HepG2 (cell line): ENCODE measurements around the gene GPM6B. TPM values are rescaled to one million over a fixed set of nuclear protein-coding genes. Genes with fewer than 3 reads are reported as not detected.

Source experiments
- ATAC-seq: fragments of 200-7000 bp; cut with Tn5 transposase; 3 replicates; pipeline ENCODE4 v1.9.1; 2020; ENCODE audit warnings: mild to moderate bottlenecking, moderate library complexity
- BruUV-seq: library from RNA; stranded (reverse); fragments of 400-500 nt; replicated peaks from 2 replicates; lab custom pipeline; 2021; lab: Mats Ljungman, UMichigan
- CTCF ChIA-PET: fragments of 300-600 bp; formaldehyde crosslinking; extraction: SDS; loops from one replicate; lab custom pipeline; 2021; ENCODE audit warnings: low total read pairs, inconsistent platforms, low intra/inter-chr PET ratio; lab: Yijun Ruan, JAX
- POLR2A ChIA-PET: fragments of 350-600 bp; sonication (Branson Sonifier 250); formaldehyde crosslinking; loops from one replicate; lab custom pipeline; 2020; ENCODE audit warnings: antibody characterized with exemption, inconsistent platforms; lab: Yijun Ruan, JAX
- DNase-seq: peaks from one replicate; pipeline ENCODE4 v3.0.0-alpha.2; 2015; ENCODE audit warnings: low spot score
- FAIRE-seq: peaks from 3 replicates; lab custom pipeline; 2011; peaks lifted over from hg19 to GRCh38; lab: Jason Lieb, UNC
- H2AFZ ChIP-seq: one replicate; pipeline ENCODE4 v1.6.1; 2011; ENCODE audit warnings: low read length, inconsistent platforms
- H3K27ac ChIP-seq: fragments of 300-600 bp; 3 replicates; pipeline ENCODE4 v1.8.0; 2011; ENCODE audit warnings: mixed run types, mild to moderate bottlenecking, mixed read lengths, low read length, inconsistent platforms; ENCODE audit not compliant: insufficient read depth; ENCODE audit errors: extremely low read length
- H3K27me3 ChIP-seq, 2 experiments: fragments of 200-600 bp in 1 of 2; 2 replicates in 1 of 2; 3 replicates in 1 of 2; pipeline versions ENCODE4 v1.6.0 to v1.8.0; 2011; ENCODE audit warnings: low read length in 2 of 2, mild to moderate bottlenecking in 2 of 2, moderate library complexity in 2 of 2, inconsistent platforms in 1 of 2; ENCODE audit not compliant: insufficient read depth in 2 of 2, control insufficient read depth in 1 of 2
- H3K36me3 ChIP-seq, 2 experiments: fragments of 200-600 bp in 1 of 2; replicated peaks in 1 of 2; 2 replicates in 1 of 2; 3 replicates in 1 of 2; pipeline versions ENCODE4 v1.5.1 to v1.8.0; 2011; ENCODE audit warnings: low read length in 2 of 2, inconsistent platforms in 1 of 2; ENCODE audit not compliant: insufficient read depth in 2 of 2, control insufficient read depth in 1 of 2
- H3K4me1 ChIP-seq: 2 replicates; pipeline ENCODE4 v1.5.1; 2012; ENCODE audit warnings: low read length, inconsistent platforms; ENCODE audit not compliant: insufficient read depth
- H3K4me2 ChIP-seq: 2 replicates; pipeline ENCODE4 v1.6.0; 2011; ENCODE audit warnings: low read depth, low read length, inconsistent platforms
- H3K4me3 ChIP-seq, 3 experiments: fragments of 200-600 bp in 1 of 3; sonication (generic), shearing (Covaris generic) in 1 of 3; replicated peaks in 1 of 3; 2 replicates each; pipeline ENCODE4 v1.5.1; 2011 to 2016; ENCODE audit warnings: low read length in 3 of 3, inconsistent platforms in 2 of 3, low read depth in 2 of 3, mild to moderate bottlenecking in 2 of 3, control low read depth in 1 of 3, mixed read lengths in 1 of 3; ENCODE audit not compliant: insufficient read depth in 1 of 3
- H3K79me2 ChIP-seq: one replicate; pipeline ENCODE4 v1.6.1; 2011; ENCODE audit warnings: low read length, inconsistent platforms; ENCODE audit not compliant: insufficient read depth
- H3K9ac ChIP-seq: 2 replicates; pipeline ENCODE4 v1.6.0; 2011; ENCODE audit warnings: mild to moderate bottlenecking, low read depth, low read length, inconsistent platforms; ENCODE audit not compliant: insufficient read depth
- H3K9me3 ChIP-seq: 2 replicates; pipeline ENCODE4 v1.5.1; 2012; ENCODE audit warnings: mild to moderate bottlenecking, low read length
- H4K20me1 ChIP-seq: 2 replicates; pipeline ENCODE4 v1.6.0; 2011; ENCODE audit warnings: inconsistent platforms, mild to moderate bottlenecking, low read length, moderate library complexity; ENCODE audit not compliant: insufficient read depth
- DMTF1 ChIP-seq: sonication (generic); formaldehyde crosslinking; IDR thresholded peaks from 2 replicates; pipeline ENCODE4 v1.4.0; 2020; ENCODE audit warnings: mild to moderate bottlenecking, missing genetic modification reagents
- DR1 ChIP-seq: sonication (generic); formaldehyde crosslinking; IDR thresholded peaks from 2 replicates; pipeline ENCODE4 v1.8.0; 2021; ENCODE audit warnings: mild to moderate bottlenecking, missing genetic modification reagents, inconsistent platforms
- RFX3 ChIP-seq: IDR thresholded peaks from 2 replicates; pipeline ENCODE4 v1.6.1; 2016; ENCODE audit warnings: missing biosample characterization, missing genetic modification reagents
- TAF1 ChIP-seq: sonication (generic); formaldehyde crosslinking; IDR thresholded peaks from 2 replicates; pipeline ENCODE4 v1.4.0; 2020; ENCODE audit warnings: missing genetic modification reagents
- TOPORS ChIP-seq: sonication (generic); formaldehyde crosslinking; IDR thresholded peaks from 2 replicates; pipeline ENCODE4 v1.8.0; 2023; ENCODE audit warnings: mild to moderate bottlenecking, missing genetic modification reagents
- ZNF282 ChIP-seq: fragments of 450-650 bp; IDR thresholded peaks from 2 replicates; pipeline ENCODE4 v1.6.1; 2018; ENCODE audit not compliant: partially characterized antibody
- ZNF431 ChIP-seq: sonication (generic); formaldehyde crosslinking; IDR thresholded peaks from 2 replicates; pipeline ENCODE4 v1.9.0; 2022; ENCODE audit warnings: missing genetic modification reagents, low read depth, mild to moderate bottlenecking, borderline replicate concordance
- ZNF557 ChIP-seq: sonication (generic); formaldehyde crosslinking; IDR thresholded peaks from 2 replicates; pipeline ENCODE4 v1.4.0; 2020; ENCODE audit warnings: missing genetic modification reagents
- ZNF614 ChIP-seq: IDR thresholded peaks from 2 replicates; pipeline ENCODE4 v1.6.1; 2018; ENCODE audit warnings: missing biosample characterization, missing genetic modification reagents, inconsistent platforms, borderline replicate concordance
- WGBS: methylation state at CpG from one replicate; pipeline ENCODE4 v1.1.6; 2017; ENCODE audit warnings: low lambda C conversion rate; 5-methylcytosine and 5-hydroxymethylcytosine counted together
- in situ Hi-C: cut with HindIII; loops from 2 replicates; pipeline ENCODE4 v1.10.0; 2017; ENCODE audit warnings: low pct_unique_long_range_greater_than_20kb; ENCODE audit not compliant: extremely low pct_ligation_motif_present
- intact Hi-C: fragments of 100-400 bp; cut with micrococcal nuclease; formaldehyde crosslinking; loops from one replicate; pipeline ENCODE4 v1.10.0; 2022; ENCODE audit not compliant: unreplicated experiment
- polyA plus RNA-seq, 8 experiments: library from polyadenylated mRNA; depleted of rRNA in 3 of 8; stranded (reverse) in 7 of 8; unstranded in 1 of 8; fragments of >200 nt; fragmentation: Illumina TruSeq in 4 of 8; extraction: Trizol in 4 of 8; gene quantifications; 2 replicates each; pipeline versions ENCODE4 v1.2.1 to v1.2.3, GENCODE V29; 2011 to 2016; ENCODE audit warnings: low read depth in 4 of 8, missing spikeins in 1 of 8, mixed read lengths in 1 of 8; ENCODE audit not compliant: insufficient read depth in 1 of 8
- total RNA-seq, 5 experiments: library from RNA; depleted of rRNA; stranded (reverse); fragments of >200 nt; fragmentation: Illumina TruSeq; extraction: Trizol; gene quantifications; 2 replicates each; pipeline ENCODE4 v1.2.3, GENCODE V29; 2016; ENCODE audit warnings: low read depth in 1 of 5
- TF ChIP-seq, protein P1 (sequence below): sonication (generic); formaldehyde crosslinking; IDR thresholded peaks from 2 replicates; pipeline ENCODE4 v1.4.0; 2020; ENCODE audit warnings: missing genetic modification reagents, borderline replicate concordance

Gene GPM6B
- total and polyA plus RNA-seq, 2 of the 13 experiments (the other 11 are each of a cell fraction or from before 2014, with no cell fraction given), result not detected

DNA sequence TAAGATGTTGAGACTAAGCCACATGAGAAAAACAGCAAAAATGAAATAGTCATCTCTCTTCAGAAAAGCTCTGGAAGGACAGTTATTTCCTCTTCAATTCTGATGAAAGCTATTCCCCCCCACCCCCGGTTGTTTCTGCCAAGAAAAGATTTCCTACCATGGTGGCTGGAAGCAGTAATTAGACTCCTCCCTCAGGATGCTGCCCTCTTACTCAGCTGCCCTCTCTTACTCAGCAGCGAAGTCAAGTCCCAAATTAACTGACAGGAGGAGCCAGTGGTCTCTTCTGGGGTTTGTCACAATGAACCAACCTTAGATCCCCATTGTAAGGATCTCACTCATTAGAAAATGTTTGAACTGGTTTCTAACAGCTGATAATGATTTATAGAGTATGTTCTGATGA, 38.0 kb downstream of the GPM6B start:
- DNase-seq, result no peak
- ChIA-PET POLR2A (no interaction called here), CTCF (no interaction called here)
- H3K9ac ChIP-seq, result no peak overlapping the region
- FAIRE-seq, result no peak
- no peaks in the 10 kb centered on the region for H4K20me1 ChIP-seq
- no TSS peak for BruUV-seq
- 90% methylated on average over 2 of the region's 2 CpGs for WGBS
- no peaks in the 10 kb centered on the region for H3K36me3 ChIP-seq
- H3K4me1 ChIP-seq, result no peaks in the 10 kb centered on the region
- ATAC-seq, result no peak
- no peak for TF ChIP-seq TAF1
- TF ChIP-seq ZNF431 (CRISPR knock-in tag), result no peak
- no peak for TF ChIP-seq DR1 (CRISPR knock-in tag)
- no peak for TF ChIP-seq ZNF614
- TF ChIP-seq, protein P1, sequence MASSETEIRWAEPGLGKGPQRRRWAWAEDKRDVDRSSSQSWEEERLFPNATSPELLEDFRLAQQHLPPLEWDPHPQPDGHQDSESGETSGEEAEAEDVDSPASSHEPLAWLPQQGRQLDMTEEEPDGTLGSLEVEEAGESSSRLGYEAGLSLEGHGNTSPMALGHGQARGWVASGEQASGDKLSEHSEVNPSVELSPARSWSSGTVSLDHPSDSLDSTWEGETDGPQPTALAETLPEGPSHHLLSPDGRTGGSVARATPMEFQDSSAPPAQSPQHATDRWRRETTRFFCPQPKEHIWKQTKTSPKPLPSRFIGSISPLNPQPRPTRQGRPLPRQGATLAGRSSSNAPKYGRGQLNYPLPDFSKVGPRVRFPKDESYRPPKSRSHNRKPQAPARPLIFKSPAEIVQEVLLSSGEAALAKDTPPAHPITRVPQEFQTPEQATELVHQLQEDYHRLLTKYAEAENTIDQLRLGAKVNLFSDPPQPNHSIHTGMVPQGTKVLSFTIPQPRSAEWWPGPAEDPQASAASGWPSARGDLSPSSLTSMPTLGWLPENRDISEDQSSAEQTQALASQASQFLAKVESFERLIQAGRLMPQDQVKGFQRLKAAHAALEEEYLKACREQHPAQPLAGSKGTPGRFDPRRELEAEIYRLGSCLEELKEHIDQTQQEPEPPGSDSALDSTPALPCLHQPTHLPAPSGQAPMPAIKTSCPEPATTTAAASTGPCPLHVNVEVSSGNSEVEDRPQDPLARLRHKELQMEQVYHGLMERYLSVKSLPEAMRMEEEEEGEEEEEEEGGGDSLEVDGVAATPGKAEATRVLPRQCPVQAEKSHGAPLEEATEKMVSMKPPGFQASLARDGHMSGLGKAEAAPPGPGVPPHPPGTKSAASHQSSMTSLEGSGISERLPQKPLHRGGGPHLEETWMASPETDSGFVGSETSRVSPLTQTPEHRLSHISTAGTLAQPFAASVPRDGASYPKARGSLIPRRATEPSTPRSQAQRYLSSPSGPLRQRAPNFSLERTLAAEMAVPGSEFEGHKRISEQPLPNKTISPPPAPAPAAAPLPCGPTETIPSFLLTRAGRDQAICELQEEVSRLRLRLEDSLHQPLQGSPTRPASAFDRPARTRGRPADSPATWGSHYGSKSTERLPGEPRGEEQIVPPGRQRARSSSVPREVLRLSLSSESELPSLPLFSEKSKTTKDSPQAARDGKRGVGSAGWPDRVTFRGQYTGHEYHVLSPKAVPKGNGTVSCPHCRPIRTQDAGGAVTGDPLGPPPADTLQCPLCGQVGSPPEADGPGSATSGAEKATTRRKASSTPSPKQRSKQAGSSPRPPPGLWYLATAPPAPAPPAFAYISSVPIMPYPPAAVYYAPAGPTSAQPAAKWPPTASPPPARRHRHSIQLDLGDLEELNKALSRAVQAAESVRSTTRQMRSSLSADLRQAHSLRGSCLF, result no peak
- TF ChIP-seq DMTF1, result no peak
- no peak for TF ChIP-seq ZNF557 (CRISPR knock-in tag)
- TF ChIP-seq TOPORS, result no peak
- no peak for TF ChIP-seq ZNF282
- no peak for TF ChIP-seq RFX3 (CRISPR knock-in tag)
- H3K79me2 ChIP-seq, result no peaks in the 10 kb centered on the region
- no peak overlapping the region for H3K4me2 ChIP-seq
- H3K9me3 ChIP-seq, result no peaks in the 10 kb centered on the region
- H3K4me3 ChIP-seq, result no peak overlapping the region
- no peaks in the 10 kb centered on the region for H3K27me3 ChIP-seq
- no peak overlapping the region for H2AFZ ChIP-seq
- H3K27ac ChIP-seq, result no peak overlapping the region
- in situ Hi-C loops (no loop called here), intact Hi-C loops (no loop called here)
